Measurements from ENCODE around the gene ERN1. TPM values are rescaled to one million over a fixed set of nuclear protein-coding genes. Genes with fewer than 3 reads are reported as not detected.

The ERN1 gene
- total RNA-seq, 1 donor from 2014 or later: 14.9 TPM

DNA sequence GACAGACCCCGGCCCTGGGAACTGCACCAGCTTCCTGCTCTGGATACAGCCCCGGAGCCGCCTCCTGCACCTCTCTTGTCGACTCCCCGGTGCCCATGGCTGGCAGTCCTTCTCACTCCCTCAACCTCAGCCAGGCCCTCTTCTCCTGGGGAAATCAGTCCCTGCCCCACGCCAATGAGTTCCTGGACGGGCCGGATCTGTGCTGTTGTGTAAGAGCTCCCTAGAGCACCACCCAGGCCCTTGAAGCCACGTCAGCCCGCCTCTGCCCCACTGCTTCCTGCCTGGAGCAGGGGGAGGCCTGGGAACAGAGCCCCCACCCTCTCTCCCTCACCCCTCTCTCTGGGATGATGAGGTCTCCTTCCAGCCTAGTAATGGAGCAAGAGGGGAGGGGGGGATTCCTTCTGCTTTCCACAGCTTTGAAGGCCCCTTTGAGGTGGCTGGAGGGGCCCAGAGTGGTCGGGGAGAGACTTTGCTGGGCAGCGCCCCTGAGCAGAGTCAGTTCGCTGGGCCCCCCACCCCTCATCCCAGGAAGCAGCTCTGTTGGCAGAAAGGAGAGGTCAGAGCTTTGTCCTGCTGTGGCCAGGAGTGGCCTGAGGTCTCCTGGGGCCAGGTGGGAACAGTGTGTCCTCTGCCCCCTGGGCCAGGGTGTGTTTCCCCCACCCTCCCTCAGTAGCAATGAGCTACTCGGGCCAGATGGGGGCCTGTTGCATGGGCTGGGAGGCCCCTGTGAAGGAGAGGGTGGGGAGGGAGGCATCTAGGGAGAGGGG is 128.0 kb downstream of the ERN1 start:
- Mint-ChIP-seq H3K27ac (ENCODE audit: unreplicated experiment) (no peak overlapping the region), H3K27me3 (ENCODE audit: low read depth) (peaks cover 5% of the 10 kb centered on the region), H3K4me3 (ENCODE audit: unreplicated experiment) (no peak overlapping the region), H3K36me3 (ENCODE audit: low read depth) (no peaks in the 10 kb centered on the region), H3K9me3 (ENCODE audit: low read depth) (no peaks in the 10 kb centered on the region), H3K4me1 (ENCODE audit: low read depth) (peaks cover 12% of the 10 kb centered on the region)
- TF ChIP-seq, protein P1, sequence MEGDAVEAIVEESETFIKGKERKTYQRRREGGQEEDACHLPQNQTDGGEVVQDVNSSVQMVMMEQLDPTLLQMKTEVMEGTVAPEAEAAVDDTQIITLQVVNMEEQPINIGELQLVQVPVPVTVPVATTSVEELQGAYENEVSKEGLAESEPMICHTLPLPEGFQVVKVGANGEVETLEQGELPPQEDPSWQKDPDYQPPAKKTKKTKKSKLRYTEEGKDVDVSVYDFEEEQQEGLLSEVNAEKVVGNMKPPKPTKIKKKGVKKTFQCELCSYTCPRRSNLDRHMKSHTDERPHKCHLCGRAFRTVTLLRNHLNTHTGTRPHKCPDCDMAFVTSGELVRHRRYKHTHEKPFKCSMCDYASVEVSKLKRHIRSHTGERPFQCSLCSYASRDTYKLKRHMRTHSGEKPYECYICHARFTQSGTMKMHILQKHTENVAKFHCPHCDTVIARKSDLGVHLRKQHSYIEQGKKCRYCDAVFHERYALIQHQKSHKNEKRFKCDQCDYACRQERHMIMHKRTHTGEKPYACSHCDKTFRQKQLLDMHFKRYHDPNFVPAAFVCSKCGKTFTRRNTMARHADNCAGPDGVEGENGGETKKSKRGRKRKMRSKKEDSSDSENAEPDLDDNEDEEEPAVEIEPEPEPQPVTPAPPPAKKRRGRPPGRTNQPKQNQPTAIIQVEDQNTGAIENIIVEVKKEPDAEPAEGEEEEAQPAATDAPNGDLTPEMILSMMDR (IDR thresholded peaks at IDR 0.05): no peak
- peak; percentile 89 for DNase-seq (ENCODE audit: low spot score)

DNA sequence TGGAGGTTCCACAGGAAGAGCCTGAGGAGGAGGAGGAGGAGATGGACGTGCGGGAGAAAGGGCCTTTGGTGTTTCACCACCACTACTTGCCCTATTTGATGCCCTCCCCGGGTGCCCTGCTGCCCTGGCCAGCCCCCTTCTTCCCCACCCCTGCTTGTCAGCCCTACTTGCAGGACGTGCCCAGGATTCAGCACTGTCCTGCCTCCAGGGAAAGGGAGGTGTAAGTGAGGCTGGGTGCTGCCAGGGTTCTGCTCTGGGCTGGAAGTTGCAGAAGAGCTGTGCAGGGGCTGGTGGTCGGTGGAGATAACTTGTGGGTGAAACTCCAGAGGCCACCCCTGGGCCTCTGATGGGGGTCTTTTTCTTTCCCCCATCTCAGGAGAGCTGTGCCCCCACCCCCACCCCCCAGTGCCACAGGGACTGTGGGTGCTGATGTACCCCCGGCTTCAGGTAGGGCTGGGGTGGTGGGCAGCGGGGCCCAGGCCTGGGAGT is 128.8 kb downstream of the ERN1 start:
- peaks cover 12% of the 10 kb centered on the region for H3K4me1 Mint-ChIP-seq (ENCODE audit: low read depth)
- no peak overlapping the region for H3K4me3 Mint-ChIP-seq (ENCODE audit: unreplicated experiment)
- TF ChIP-seq, protein P1 (IDR thresholded peaks at IDR 0.05): no peak
- no peaks in the 10 kb centered on the region for H3K9me3 Mint-ChIP-seq (ENCODE audit: low read depth)
- H3K27ac Mint-ChIP-seq (ENCODE audit: unreplicated experiment): no peak overlapping the region
- no peaks in the 10 kb centered on the region for H3K36me3 Mint-ChIP-seq (ENCODE audit: low read depth)
- H3K27me3 Mint-ChIP-seq (ENCODE audit: low read depth): peaks cover 13% of the 10 kb centered on the region
- peak; percentile 59 for DNase-seq (ENCODE audit: low spot score)

DNA sequence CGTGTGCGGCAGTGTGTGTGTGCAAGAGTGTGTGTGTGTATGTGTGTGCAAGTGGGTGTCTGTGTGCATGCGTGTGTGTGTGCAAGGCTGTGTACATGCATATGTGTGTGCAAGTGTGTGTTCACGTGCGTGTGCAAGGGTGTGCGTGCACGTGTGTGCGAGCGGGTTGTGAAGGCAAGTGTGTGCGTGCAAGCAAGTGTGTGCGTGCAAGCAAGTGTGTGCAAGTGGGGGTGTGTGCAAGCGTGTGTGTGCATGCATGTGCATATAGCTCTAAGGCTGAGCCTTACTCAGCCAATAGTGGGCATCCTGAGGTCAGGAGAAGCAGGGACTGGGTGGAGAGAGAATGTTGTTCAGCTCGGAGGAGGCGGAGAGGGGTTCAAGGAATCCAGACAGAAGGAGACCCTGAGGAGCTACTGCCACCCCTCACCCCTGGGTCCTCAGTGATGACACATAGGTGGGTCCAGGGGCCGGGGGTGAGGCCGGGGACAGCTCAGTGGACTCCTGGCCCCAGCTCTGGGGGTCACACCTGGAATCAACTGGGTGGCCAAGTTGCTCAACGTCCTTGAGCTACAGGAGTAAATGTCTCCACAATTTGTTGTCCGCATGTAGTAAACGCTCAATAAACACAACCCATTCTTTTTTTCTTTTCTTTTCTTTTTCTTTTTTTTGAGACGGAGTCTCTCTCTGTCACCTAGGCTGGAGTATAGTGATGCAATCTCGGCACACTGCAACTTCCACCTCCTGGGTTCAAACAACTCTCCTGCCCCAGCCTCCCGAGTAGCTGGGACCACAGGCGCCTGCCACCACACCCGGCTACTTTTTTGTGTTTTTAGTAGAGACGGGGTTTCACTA is 130.0 kb downstream of the ERN1 start:
- peak; percentile 76 for DNase-seq (ENCODE audit: low spot score)
- no peak overlapping the region for H3K27ac Mint-ChIP-seq (ENCODE audit: unreplicated experiment)
- peaks cover 6% of the 10 kb centered on the region for H3K4me1 Mint-ChIP-seq (ENCODE audit: low read depth)
- peaks cover 19% of the 10 kb centered on the region for H3K27me3 Mint-ChIP-seq (ENCODE audit: low read depth)
- no peak overlapping the region for H3K4me3 Mint-ChIP-seq (ENCODE audit: unreplicated experiment)
- H3K9me3 Mint-ChIP-seq (ENCODE audit: low read depth): no peaks in the 10 kb centered on the region
- TF ChIP-seq, protein P1 (IDR thresholded peaks at IDR 0.05): no peak
- H3K36me3 Mint-ChIP-seq (ENCODE audit: low read depth): no peaks in the 10 kb centered on the region

DNA sequence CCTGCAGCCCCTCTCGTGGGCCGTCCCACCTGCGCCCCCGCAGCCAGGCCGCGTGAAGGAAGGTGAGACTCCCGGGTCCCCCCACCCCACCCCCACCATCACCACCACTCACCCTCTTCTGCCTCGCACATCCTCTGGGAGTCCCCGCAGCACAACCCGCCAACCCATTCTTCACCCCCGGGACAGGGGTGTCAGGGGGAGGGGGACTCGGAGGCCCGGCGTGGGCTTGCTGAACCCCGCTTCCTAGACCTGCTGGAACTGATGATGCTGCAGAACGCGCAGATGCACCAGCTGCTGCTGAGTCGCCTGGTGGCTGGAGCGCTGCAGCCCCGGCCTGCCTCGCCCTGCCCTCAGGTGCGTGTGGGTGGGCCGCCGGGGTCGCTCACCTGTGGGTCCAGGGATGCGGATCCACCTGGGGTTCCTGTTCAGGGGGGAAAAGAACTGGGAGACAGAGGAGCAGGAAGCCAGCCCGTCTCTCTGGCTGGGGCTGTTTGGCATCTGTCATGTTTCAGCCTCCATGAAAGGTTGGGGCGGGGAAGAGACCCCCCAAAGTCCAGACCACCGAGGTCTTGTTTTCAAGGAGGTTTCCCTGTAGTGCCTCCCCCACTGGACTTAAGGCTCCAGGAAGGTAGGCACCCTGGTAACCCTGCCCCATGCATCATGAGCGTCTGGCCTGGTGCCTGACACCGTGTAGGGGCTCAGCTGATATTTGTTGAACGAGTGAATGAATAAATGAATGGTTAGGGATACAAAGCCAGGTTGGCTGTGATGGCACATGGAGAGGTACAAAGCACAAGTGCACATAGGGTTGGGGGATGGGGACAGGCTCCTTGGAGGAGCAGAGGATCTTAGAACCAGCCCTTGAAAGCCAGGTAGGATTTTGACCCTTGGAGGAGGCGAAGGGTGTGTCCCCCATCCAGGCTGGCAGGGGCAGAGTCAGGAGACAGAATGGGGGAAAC is 130.9 kb downstream of the ERN1 start:
- Mint-ChIP-seq H3K36me3 (ENCODE audit: low read depth) (no peaks in the 10 kb centered on the region), H3K27ac (ENCODE audit: unreplicated experiment) (no peak overlapping the region), H3K27me3 (ENCODE audit: low read depth) (peaks cover 19% of the 10 kb centered on the region), H3K4me1 (ENCODE audit: low read depth) (peaks cover 6% of the 10 kb centered on the region), H3K9me3 (ENCODE audit: low read depth) (no peaks in the 10 kb centered on the region), H3K4me3 (ENCODE audit: unreplicated experiment) (peak overlapping the region; percentile 55)
- TF ChIP-seq, protein P1 (IDR thresholded peaks at IDR 0.05): no peak
- peak; percentile 77 for DNase-seq (ENCODE audit: low spot score)
